ENCODE results near the gene CDR2L.

DNA sequence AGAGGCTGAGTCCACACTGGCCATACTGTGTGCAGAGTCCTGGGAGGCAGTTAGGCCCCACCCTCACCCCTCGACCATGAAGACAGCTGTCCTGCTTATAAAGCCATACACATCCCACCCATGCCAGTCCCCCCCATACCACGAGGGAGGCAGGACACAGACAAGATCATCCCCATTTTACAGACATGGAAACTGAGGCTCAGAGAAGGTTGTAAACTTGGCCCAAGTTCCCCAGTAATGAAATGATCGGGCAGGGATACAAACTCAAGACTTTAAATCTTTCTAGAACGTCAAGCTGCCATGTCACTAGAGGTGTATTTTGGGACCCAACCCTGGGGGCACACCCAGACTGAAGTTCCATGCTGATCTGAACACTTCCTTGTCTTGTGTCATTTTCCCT is 31.3 kb upstream of the CDR2L start:
- no peak for TF ChIP-seq POLR2A (IDR thresholded peaks at IDR 0.05)
- TF ChIP-seq, protein P1, sequence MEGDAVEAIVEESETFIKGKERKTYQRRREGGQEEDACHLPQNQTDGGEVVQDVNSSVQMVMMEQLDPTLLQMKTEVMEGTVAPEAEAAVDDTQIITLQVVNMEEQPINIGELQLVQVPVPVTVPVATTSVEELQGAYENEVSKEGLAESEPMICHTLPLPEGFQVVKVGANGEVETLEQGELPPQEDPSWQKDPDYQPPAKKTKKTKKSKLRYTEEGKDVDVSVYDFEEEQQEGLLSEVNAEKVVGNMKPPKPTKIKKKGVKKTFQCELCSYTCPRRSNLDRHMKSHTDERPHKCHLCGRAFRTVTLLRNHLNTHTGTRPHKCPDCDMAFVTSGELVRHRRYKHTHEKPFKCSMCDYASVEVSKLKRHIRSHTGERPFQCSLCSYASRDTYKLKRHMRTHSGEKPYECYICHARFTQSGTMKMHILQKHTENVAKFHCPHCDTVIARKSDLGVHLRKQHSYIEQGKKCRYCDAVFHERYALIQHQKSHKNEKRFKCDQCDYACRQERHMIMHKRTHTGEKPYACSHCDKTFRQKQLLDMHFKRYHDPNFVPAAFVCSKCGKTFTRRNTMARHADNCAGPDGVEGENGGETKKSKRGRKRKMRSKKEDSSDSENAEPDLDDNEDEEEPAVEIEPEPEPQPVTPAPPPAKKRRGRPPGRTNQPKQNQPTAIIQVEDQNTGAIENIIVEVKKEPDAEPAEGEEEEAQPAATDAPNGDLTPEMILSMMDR (IDR thresholded peaks at IDR 0.05 in 4 of 5, conservative IDR thresholded peaks at IDR 0.05 in 1 of 5): no peak

Data from gastrocnemius medialis (tissue), 4 donors.